ENCODE data around the gene HS6ST3.

DNA sequence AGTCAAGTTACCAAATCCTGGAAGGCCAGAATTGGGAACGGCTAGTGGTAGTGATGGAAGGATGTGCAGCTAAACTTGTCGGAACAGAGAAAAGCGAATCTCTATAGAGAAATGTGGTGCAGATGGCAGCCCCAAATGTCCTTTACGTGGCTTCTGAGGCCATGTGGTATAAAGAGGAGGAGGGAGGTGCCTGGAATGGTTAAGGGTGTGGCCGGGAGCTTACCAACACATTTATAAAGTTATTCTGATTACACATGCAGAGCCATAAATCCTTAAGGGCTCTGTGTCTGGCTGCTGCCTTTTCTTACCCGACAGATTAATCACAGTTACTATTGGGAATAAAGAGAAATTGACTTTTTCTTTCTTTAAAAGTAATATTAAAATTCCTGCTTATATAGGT is 714.3 kb downstream of the HS6ST3 start:
- TF ChIP-seq, protein P1, sequence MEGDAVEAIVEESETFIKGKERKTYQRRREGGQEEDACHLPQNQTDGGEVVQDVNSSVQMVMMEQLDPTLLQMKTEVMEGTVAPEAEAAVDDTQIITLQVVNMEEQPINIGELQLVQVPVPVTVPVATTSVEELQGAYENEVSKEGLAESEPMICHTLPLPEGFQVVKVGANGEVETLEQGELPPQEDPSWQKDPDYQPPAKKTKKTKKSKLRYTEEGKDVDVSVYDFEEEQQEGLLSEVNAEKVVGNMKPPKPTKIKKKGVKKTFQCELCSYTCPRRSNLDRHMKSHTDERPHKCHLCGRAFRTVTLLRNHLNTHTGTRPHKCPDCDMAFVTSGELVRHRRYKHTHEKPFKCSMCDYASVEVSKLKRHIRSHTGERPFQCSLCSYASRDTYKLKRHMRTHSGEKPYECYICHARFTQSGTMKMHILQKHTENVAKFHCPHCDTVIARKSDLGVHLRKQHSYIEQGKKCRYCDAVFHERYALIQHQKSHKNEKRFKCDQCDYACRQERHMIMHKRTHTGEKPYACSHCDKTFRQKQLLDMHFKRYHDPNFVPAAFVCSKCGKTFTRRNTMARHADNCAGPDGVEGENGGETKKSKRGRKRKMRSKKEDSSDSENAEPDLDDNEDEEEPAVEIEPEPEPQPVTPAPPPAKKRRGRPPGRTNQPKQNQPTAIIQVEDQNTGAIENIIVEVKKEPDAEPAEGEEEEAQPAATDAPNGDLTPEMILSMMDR (IDR thresholded peaks at IDR 0.05; ENCODE audit: borderline replicate concordance, extremely low read depth, low read length, poor library complexity, severe bottlenecking): no peak
- no peak for TF ChIP-seq EZH2 (IDR thresholded peaks at IDR 0.05; ENCODE audit: borderline replicate concordance, low read depth, low read length, severe bottlenecking)

All from DND-41 (cell line).